GM06990 (cell line): Measurements from ENCODE around the gene MIS18BP1.
"Not testable (repeated sequence)": the region's sequence is repeated elsewhere in the genome, so short reads cannot be mapped to it uniquely, and the experiment has no call there.

ENCODE experiments used
- DNase-seq: peaks from one replicate; pipeline ENCODE4 v3.0.0-alpha.2; 2011; ENCODE audit not compliant: insufficient read length; ENCODE audit errors: extremely low read depth
- H3K27me3 ChIP-seq: replicated peaks from 2 replicates; pipeline ENCODE4 v1.6.0; 2011; ENCODE audit warnings: low read length; ENCODE audit not compliant: control insufficient read depth, insufficient read depth
- H3K36me3 ChIP-seq: 2 replicates; pipeline ENCODE4 v1.5.1; 2011; ENCODE audit warnings: low read length; ENCODE audit not compliant: control insufficient read depth, insufficient read depth
- H3K4me3 ChIP-seq: replicated peaks from 2 replicates; pipeline ENCODE4 v1.5.1; 2011; ENCODE audit warnings: low read depth, mild to moderate bottlenecking, control low read depth, low read length
- TF ChIP-seq, protein P1 (sequence below): IDR thresholded peaks from 2 replicates; pipeline ENCODE4 v1.5.1; 2011; ENCODE audit warnings: low read length, control low read depth, mild to moderate bottlenecking, inconsistent platforms; ENCODE audit not compliant: insufficient read depth, poor library complexity, severe bottlenecking

Gene MIS18BP1

DNA sequence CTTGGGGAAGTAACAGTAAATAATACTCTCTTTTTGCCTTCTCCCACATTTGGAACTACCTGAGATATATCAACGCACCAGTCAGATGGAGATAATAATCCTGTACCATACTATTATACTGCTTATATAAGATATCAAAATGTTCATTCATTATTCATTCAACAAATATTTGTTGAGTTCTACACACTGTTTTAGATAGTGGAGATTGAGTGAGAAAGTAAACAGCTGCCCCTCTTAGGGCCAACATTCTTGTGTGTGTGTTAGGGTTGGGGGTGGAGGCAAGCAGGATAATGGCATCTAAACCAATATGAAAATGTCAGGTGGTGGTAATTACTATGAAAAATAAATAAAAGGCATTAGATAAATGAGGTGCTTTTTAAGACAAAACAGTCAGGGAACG, 14.0 kb downstream of the MIS18BP1 start:
- DNase-seq = no peak
- Histone ChIP-seq H3K36me3 (no peaks in the 10 kb centered on the region; the same call in none of the 2 replicates), H3K4me3 (no peak overlapping the region), H3K27me3 (no peaks in the 10 kb centered on the region)
- TF ChIP-seq, protein P1, sequence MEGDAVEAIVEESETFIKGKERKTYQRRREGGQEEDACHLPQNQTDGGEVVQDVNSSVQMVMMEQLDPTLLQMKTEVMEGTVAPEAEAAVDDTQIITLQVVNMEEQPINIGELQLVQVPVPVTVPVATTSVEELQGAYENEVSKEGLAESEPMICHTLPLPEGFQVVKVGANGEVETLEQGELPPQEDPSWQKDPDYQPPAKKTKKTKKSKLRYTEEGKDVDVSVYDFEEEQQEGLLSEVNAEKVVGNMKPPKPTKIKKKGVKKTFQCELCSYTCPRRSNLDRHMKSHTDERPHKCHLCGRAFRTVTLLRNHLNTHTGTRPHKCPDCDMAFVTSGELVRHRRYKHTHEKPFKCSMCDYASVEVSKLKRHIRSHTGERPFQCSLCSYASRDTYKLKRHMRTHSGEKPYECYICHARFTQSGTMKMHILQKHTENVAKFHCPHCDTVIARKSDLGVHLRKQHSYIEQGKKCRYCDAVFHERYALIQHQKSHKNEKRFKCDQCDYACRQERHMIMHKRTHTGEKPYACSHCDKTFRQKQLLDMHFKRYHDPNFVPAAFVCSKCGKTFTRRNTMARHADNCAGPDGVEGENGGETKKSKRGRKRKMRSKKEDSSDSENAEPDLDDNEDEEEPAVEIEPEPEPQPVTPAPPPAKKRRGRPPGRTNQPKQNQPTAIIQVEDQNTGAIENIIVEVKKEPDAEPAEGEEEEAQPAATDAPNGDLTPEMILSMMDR = no peak

DNA sequence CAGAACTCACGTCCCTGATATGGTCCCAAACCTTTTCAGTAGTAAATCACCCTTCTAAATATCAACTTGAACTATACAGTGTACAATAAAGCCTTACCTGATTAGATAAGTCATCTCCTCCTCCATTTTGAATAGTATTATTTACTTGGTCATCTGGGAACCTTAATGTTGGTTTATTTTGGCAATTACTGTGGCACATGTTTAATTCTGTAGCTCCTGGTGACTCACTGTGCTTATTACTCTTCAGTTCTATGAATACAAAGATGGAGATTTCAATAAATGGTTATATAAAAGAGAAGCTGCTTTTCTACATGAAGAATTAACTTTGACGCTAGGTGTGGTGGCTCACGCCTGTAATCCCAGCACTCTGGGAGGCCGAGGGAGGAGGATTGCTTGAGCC, 25.4 kb downstream of the MIS18BP1 start:
- H3K4me3 ChIP-seq = no peak overlapping the region
- peaks cover 9% of the 10 kb centered on the region for H3K36me3 ChIP-seq
- TF ChIP-seq, protein P1 = no peak
- H3K27me3 ChIP-seq = no peaks in the 10 kb centered on the region
- DNase-seq = no peak

DNA sequence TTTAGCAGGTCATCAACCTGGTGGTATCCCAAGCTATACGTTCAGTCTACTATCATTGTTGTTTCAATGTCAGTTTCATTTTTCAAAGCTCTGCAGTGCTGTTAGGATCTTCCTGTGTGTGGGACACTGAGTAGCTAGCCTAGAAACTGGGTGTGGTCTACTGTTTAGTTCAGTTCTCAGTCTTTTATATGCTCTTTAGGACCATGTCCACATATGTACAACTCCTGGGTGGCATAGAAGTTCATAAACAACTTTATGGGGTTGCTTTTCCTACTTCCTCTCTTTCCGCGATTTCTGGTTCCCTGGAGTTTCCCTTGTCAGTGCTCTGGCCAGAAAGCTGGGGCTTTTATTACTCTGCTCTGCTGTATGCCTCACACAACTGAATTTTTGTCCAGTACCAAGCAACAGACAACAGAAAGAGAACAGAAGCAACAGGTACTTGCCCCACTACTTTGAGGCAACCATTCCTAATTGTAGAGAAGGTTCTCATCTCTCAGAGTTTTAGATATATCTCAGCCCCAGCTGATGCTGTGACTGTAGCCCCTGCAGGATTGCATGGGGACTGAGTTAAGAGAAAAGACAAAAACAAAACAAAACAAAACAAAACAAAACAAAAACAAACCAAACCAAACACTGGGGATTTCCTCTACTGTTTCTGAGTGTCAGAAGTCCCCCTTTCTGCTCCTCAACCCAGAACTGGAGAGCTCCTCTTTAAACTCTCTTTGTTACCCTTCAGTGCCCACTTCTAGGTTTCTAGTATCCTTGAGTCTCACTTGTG, 30.3 kb downstream of the MIS18BP1 start:
- no peak for DNase-seq
- TF ChIP-seq, protein P1 = no peak
- Histone ChIP-seq H3K27me3 (no peaks in the 10 kb centered on the region), H3K36me3 (peaks cover 1% of the 10 kb centered on the region), H3K4me3 (no peak overlapping the region)

DNA sequence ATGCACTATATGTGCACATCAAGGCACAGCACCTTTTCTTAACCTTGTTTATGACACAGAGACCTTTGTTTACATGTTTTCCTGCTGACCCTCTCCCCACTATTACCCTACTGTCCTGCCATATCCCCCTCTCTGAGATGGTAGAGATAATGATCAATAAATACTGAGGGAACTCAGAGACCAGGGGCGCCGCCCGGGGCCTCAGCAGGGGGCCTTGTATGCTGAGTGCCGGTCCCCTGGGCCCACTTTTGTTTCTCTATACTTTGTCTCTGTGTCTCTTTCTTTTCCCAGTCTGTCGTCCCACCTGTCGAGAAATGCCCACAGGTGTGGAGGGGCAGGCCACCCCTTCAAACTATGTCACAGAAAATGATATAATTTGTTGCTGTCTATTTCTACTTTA, 38.7 kb downstream of the MIS18BP1 start:
- not testable (repeated sequence) for H3K27me3 ChIP-seq, DNase-seq, H3K4me3 ChIP-seq
- H3K36me3 ChIP-seq = peaks cover 10% of the 10 kb centered on the region

DNA sequence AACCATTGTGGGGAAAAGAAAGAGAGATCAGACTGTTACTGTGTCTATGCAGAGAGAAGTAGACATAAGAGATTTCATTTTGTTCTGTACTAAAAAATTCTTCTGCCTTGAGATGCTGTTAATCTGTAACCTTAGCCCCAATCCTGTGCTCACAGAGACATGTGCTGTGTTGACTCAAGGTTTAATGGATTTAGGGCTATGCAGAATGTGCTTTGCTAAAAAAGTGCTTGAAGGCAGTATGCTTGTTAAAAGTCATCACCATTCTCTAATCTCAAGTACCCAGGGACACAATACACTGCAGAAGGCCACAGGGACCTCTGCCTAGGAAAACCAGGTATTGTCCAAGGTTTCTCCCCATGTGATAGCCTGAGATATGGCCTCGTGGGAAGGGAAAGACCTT, 39.3 kb downstream of the MIS18BP1 start:
- peaks cover 10% of the 10 kb centered on the region for H3K36me3 ChIP-seq
- H3K4me3 ChIP-seq, H3K27me3 ChIP-seq, DNase-seq: not testable (repeated sequence)

DNA sequence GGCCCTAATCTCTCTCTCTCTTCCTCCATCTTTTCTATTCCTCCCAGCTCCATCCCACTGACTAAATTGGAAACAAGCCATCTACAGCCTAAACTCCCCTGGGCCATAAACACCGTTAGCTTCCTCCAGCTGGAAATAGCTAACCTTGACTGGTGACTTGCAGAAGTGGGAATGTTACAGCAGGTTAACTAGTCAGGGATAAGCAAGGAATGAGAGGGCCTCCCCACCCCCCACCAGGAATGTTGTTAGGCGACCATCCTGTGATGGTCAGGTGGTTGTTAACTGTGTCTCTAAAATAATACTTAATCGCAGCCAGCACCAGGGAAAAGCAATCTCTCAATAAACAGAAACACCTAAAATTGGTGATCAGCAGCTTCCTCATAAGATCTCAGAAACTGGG, 40.8 kb downstream of the MIS18BP1 start:
- Histone ChIP-seq H3K36me3 (peaks cover 10% of the 10 kb centered on the region), H3K27me3 (no peaks in the 10 kb centered on the region), H3K4me3 (no peak overlapping the region)
- TF ChIP-seq, protein P1 = no peak
- DNase-seq = no peak

DNA sequence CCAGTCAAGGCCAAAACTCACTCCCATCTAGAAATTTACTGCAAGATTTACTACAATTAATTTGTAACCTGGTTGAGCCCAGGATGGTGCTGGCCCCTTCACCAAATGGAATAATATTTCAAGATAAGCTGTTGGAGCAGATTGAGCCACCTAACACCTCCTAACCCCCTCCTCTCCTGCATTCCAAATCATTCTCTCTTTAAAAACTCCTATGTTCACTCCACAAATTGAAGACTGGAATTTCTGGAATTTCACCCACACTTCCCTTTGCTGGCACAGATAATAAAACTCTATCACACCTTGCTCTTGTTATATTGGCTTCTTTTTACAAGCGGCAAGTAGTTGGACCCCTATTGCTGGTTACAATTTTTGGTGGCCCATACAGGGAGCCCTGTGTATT, 41.7 kb downstream of the MIS18BP1 start:
- no peak for DNase-seq
- TF ChIP-seq, protein P1 = no peak
- H3K27me3 ChIP-seq = no peaks in the 10 kb centered on the region
- H3K36me3 ChIP-seq = peaks cover 9% of the 10 kb centered on the region
- H3K4me3 ChIP-seq = no peak overlapping the region
